NT2/D1 (cell line): ENCODE data around the gene CRPPA.

Experiments
- SUZ12 ChIP-seq: IDR thresholded peaks from 2 replicates; pipeline ENCODE4 v1.6.1; 2011; ENCODE audit not compliant: insufficient read length, insufficient read depth; ENCODE audit errors: extremely low read depth
- YY1 ChIP-seq: IDR thresholded peaks from 2 replicates; pipeline ENCODE4 v1.6.1; 2011; ENCODE audit not compliant: insufficient read length, insufficient read depth
- ZNF274 ChIP-seq: IDR thresholded peaks from 2 replicates; pipeline ENCODE4 v1.6.1; 2011; ENCODE audit warnings: mild to moderate bottlenecking, low read depth, low read length

- no peak for TF ChIP-seq SUZ12
- TF ChIP-seq ZNF274: no peak
- TF ChIP-seq YY1: no peak
These were observed 10.5 kb upstream of the CRPPA start for GRCh38 chr7:16431646-16432424.
